ENCODE measurements around the gene EPHA8. TPM values are rescaled to one million over a fixed set of nuclear protein-coding genes. Genes with fewer than 3 reads are reported as not detected.

Gene EPHA8
- total and polyA plus RNA-seq, 2 of the 4 experiments (the other 2 are of a cell fraction), result not detected

GRCh38 chr1:22567994-22568393 is 4.7 kb downstream of the EPHA8 start:
- no peak overlapping the region for H4K91ac ChIP-seq (ENCODE audit: insufficient read depth, low read depth, low read length)
- no peak overlapping the region for H3K27ac ChIP-seq (ENCODE audit: insufficient read depth, low read length)
- no peak overlapping the region for H2AFZ ChIP-seq (replicated peaks; ENCODE audit: low read length, poor library complexity)
- H3K4me2 ChIP-seq (ENCODE audit: low read depth, low read length), result no peak overlapping the region
- H3K18ac ChIP-seq (ENCODE audit: low read depth, low read length), result no peak overlapping the region
- in situ Hi-C loops (cut with MboI; ENCODE audit: low sequenced_read_pairs) (no loop called here), dilution Hi-C loops (cut with HindIII; ENCODE audit: low sequenced_read_pairs, unreplicated experiment) (no loop called here), intact Hi-C loops (cut with micrococcal nuclease) (no loop called here)
- whole genome bisulfite sequencing, 2 experiments (ENCODE audit: extremely low coverage in 2 of 2, insufficient read length in 1 of 2), result no CpG with 5 or more reads among the region's 6 CpGs
- H4K5ac ChIP-seq (ENCODE audit: low read depth, low read length), result no peak overlapping the region
- no peak overlapping the region for H3K14ac ChIP-seq (replicated peaks; ENCODE audit: low read depth, low read length)
- no peak overlapping the region for H2BK20ac ChIP-seq (ENCODE audit: low read depth, low read length)
- H3K4me1 ChIP-seq (ENCODE audit: control insufficient read depth, insufficient read depth, low read length), result no peaks in the 10 kb centered on the region
- ChIA-PET POLR2A (ENCODE audit: unreplicated experiment) (no interaction called here), CTCF (no interaction called here)
- no peak for TF ChIP-seq MXI1 (IDR thresholded peaks at IDR 0.05; ENCODE audit: borderline replicate concordance, low read depth, low read length)
- TF ChIP-seq SMC3 (IDR thresholded peaks at IDR 0.05; ENCODE audit: low read depth, low read length), result no peak
- TF ChIP-seq, protein P1, sequence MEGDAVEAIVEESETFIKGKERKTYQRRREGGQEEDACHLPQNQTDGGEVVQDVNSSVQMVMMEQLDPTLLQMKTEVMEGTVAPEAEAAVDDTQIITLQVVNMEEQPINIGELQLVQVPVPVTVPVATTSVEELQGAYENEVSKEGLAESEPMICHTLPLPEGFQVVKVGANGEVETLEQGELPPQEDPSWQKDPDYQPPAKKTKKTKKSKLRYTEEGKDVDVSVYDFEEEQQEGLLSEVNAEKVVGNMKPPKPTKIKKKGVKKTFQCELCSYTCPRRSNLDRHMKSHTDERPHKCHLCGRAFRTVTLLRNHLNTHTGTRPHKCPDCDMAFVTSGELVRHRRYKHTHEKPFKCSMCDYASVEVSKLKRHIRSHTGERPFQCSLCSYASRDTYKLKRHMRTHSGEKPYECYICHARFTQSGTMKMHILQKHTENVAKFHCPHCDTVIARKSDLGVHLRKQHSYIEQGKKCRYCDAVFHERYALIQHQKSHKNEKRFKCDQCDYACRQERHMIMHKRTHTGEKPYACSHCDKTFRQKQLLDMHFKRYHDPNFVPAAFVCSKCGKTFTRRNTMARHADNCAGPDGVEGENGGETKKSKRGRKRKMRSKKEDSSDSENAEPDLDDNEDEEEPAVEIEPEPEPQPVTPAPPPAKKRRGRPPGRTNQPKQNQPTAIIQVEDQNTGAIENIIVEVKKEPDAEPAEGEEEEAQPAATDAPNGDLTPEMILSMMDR (conservative IDR thresholded peaks at IDR 0.05; ENCODE audit: low read depth, low read length), result no peak
- no peak for TF ChIP-seq MAZ (IDR thresholded peaks at IDR 0.05; ENCODE audit: borderline replicate concordance, low read depth, low read length)
- TF ChIP-seq NFE2L2 (IDR thresholded peaks at IDR 0.05; ENCODE audit: low read depth, low read length), result no peak
- TF ChIP-seq RCOR1 (IDR thresholded peaks at IDR 0.05; ENCODE audit: insufficient replicate concordance, low read length), result no peak
- no peak for TF ChIP-seq BHLHE40 (IDR thresholded peaks at IDR 0.05; ENCODE audit: low read depth, low read length)
- BruUV-seq (replicated peaks), result no TSS peak
- no peaks in the 10 kb centered on the region for H3K9me3 ChIP-seq (ENCODE audit: control insufficient read depth, insufficient read depth, low read length)
- H4K8ac ChIP-seq (ENCODE audit: low read depth in 2 of 2, low read length in 2 of 2), result no peak overlapping the region
- H2BK15ac ChIP-seq (ENCODE audit: low read depth, low read length), result no peak overlapping the region
- no peak overlapping the region for H3K23ac ChIP-seq (ENCODE audit: low read depth, low read length)
- no peaks in the 10 kb centered on the region; the same call in 1 of the 2 replicates for H3K9me1 ChIP-seq (ENCODE audit: insufficient read depth, low read length)
- DNase-seq (no peak), ATAC-seq (ENCODE audit: low read depth) (no peak)
- H2AK9ac ChIP-seq (replicated peaks; ENCODE audit: low read depth, low read length, poor library complexity), result no peak overlapping the region
- no peak overlapping the region for H2AK5ac ChIP-seq (ENCODE audit: low read depth, low read length)
- no peaks in the 10 kb centered on the region for H3K79me1 ChIP-seq (ENCODE audit: low read depth in 1 of 2, low read length in 2 of 2)
- H3K9ac ChIP-seq (ENCODE audit: low read depth, low read length), result no peak overlapping the region
- H3K36me3 ChIP-seq (ENCODE audit: control insufficient read depth, insufficient read depth, low read length), result no peaks in the 10 kb centered on the region
- H3K56ac ChIP-seq (ENCODE audit: extremely low read depth, insufficient read depth, low read length), result no peak overlapping the region
- H3K27me3 ChIP-seq (ENCODE audit: control insufficient read depth, insufficient read depth, low read length), result peaks cover 76% of the 10 kb centered on the region
- no peaks in the 10 kb centered on the region for H4K20me1 ChIP-seq (ENCODE audit: insufficient read depth, low read length)
- H3K4ac ChIP-seq (ENCODE audit: low read depth, low read length), result no peak overlapping the region
- no peak overlapping the region for H2BK120ac ChIP-seq (ENCODE audit: low read depth, low read length)
- no peak overlapping the region for H2BK5ac ChIP-seq (ENCODE audit: low read depth, low read length, poor library complexity, severe bottlenecking)
- no peak overlapping the region for H3K4me3 ChIP-seq (ENCODE audit: insufficient read depth, low read depth, low read length)
